CD8-positive, alpha-beta memory T cell (primary cell): ENCODE data around the gene TRMT1. TPM values are rescaled to one million over a fixed set of nuclear protein-coding genes. Genes with fewer than 3 reads are reported as not detected.
A peak's percentile ranks its signal among the peaks of the same experiment; 100 is the strongest.
"Not testable (repeated sequence)": the region's sequence is repeated elsewhere in the genome, so short reads cannot be mapped to it uniquely, and the experiment has no call there.

Experiments used
- CTCF ChIA-PET: fragments of 350-600 bp; sonication (Branson Sonifier 250); formaldehyde crosslinking; loops from one replicate; lab custom pipeline; 2021; ENCODE audit warnings: antibody characterized with exemption; lab: Charles Lee
- POLR2A ChIA-PET: fragments of 350-600 bp; sonication (Branson Sonifier 250); formaldehyde crosslinking; loops from one replicate; lab custom pipeline; 2021; ENCODE audit warnings: antibody characterized with exemption; lab: Charles Lee
- DNase-seq, 5 donors: peaks; one replicate each; pipeline versions ENCODE4 v3.0.0 to v3.0.0-alpha.2; 2020 to 2022; ENCODE audit warnings: mixed read lengths in 1 of 5
- H3K27ac ChIP-seq: one replicate; pipeline ENCODE4 v1.7.0; 2013; ENCODE audit warnings: low read depth, mild to moderate bottlenecking, low read length, moderate library complexity
- H3K27me3 ChIP-seq: 2 replicates; pipeline ENCODE4 v1.7.0; 2013; ENCODE audit warnings: low read length, mild to moderate bottlenecking; ENCODE audit not compliant: insufficient read depth, poor library complexity, severe bottlenecking
- H3K36me3 ChIP-seq: 2 replicates; pipeline ENCODE4 v1.7.0; 2013; ENCODE audit warnings: mild to moderate bottlenecking, low read length, moderate library complexity; ENCODE audit not compliant: insufficient read depth
- H3K4me1 ChIP-seq: 2 replicates; pipeline ENCODE4 v1.7.0; 2013; ENCODE audit warnings: mild to moderate bottlenecking, low read length, moderate library complexity; ENCODE audit not compliant: insufficient read depth
- H3K4me3 ChIP-seq: 2 replicates; pipeline ENCODE4 v1.7.0; 2013; ENCODE audit warnings: mild to moderate bottlenecking, low read length
- H3K9me3 ChIP-seq: 2 replicates; pipeline ENCODE4 v1.7.0; 2013; ENCODE audit warnings: mild to moderate bottlenecking, low read length
- H3K27ac Mint-ChIP-seq, 8 donors: one replicate each; pipeline ENCODE4 v1.8.0; 2020 to 2021; ENCODE audit warnings: mixed read lengths in 8 of 8, mild to moderate bottlenecking in 6 of 8, inconsistent platforms in 3 of 8, moderate library complexity in 3 of 8
- H3K27me3 Mint-ChIP-seq, 2 donors: one replicate each; pipeline ENCODE4 v1.8.0; 2020 to 2021; ENCODE audit warnings: mixed read lengths in 2 of 2, mild to moderate bottlenecking in 1 of 2, moderate library complexity in 1 of 2
- H3K36me3 Mint-ChIP-seq, 3 donors: one replicate each; pipeline ENCODE4 v1.8.0; 2020 to 2021; ENCODE audit warnings: mixed read lengths in 3 of 3, inconsistent platforms in 1 of 3, mild to moderate bottlenecking in 1 of 3
- H3K4me1 Mint-ChIP-seq, 3 donors: one replicate each; pipeline ENCODE4 v1.8.0; 2020 to 2021; ENCODE audit warnings: mixed read lengths in 3 of 3, inconsistent platforms in 1 of 3, mild to moderate bottlenecking in 1 of 3
- H3K4me3 Mint-ChIP-seq, 7 donors: one replicate each; pipeline ENCODE4 v1.8.0; 2020 to 2021; ENCODE audit warnings: mixed read lengths in 7 of 7, mild to moderate bottlenecking in 6 of 7, moderate library complexity in 4 of 7, inconsistent platforms in 2 of 7
- H3K9me3 Mint-ChIP-seq, 5 donors: one replicate each; pipeline ENCODE4 v1.8.0; 2020 to 2022; ENCODE audit warnings: mixed read lengths in 5 of 5, mild to moderate bottlenecking in 3 of 5, moderate library complexity in 2 of 5, inconsistent platforms in 1 of 5
- polyA plus RNA-seq: library from polyadenylated mRNA; unstranded; fragments of 300-500 nt; fragmentation: Illumina TruSeq; gene quantifications from one replicate; pipeline ENCODE4 v1.2.3, GENCODE V29; 2021
- total RNA-seq, 2 experiments: library from RNA; stranded (reverse); gene quantifications; one replicate each; pipeline ENCODE4 v1.2.3, GENCODE V29; 2021

TRMT1 gene
- total and polyA plus RNA-seq, 3 experiments from 2014 or later = 18.2 to 138 (median 138) TPM

DNA sequence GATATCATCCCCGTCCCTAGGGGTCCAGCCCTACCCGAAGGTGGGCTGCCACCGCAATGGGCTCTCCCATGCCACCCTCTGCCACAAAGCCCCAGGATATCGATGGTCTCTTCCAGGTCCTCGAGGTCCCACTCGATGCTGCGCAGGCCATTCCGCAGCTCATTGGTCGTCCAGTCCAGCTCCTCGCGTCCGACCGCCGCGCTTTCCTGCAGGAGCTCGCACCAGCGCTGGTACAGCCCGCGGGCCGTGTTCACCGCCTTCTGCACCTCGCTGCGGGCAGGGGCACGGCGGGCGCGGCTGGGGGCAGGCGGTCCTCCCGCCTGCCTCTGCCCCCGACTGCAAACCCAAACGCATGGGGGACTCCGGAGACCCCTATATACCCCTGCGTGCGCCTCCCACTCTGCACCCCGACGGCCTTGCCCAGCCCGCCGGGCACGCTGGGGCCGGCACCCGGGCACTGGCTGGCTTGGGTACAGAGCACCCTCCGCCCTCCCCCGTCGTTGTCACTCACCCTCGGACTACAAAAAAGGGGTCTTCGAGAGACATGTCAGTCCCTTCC is 33.2 kb upstream of the TRMT1 start:
- POLR2A ChIA-PET = interaction anchor here (0.5 to 2.2 kb wide), 7 partner anchors 15 to 63 kb away, joined by 3 to 13 read pairs (median 5); partner anchors contain the start of gene NACC1
- H3K27me3 ChIP-seq = no peaks in the 10 kb centered on the region
- H3K4me3 ChIP-seq = peak overlapping the region; percentile 94
- H3K36me3 Mint-ChIP-seq = peaks cover 7 to 41% (median 8%) of the 10 kb centered on the region in 3 donors
- DNase-seq = no peak
- peaks cover 0 to 13% of the 10 kb centered on the region in 2 donors for H3K27me3 Mint-ChIP-seq
- H3K4me3 Mint-ChIP-seq = peak overlapping the region; percentile 94 to 100 (median 99)
- no peaks in the 10 kb centered on the region for H3K9me3 ChIP-seq
- H3K27ac Mint-ChIP-seq = peak overlapping the region; percentile 95 to 99 (median 98)
- H3K36me3 ChIP-seq = peaks cover 9% of the 10 kb centered on the region
- peaks cover 12% of the 10 kb centered on the region for H3K4me1 ChIP-seq
- CTCF ChIA-PET = interaction anchor here (0.6 to 2.3 kb wide), 15 partner anchors 14 to 173 kb away, joined by 3 to 8 read pairs (median 3); partner anchors contain the start of gene NACC1
- H3K9me3 Mint-ChIP-seq = peaks cover 0 to 7% (median 3%) of the 10 kb centered on the region in 5 donors
- H3K4me1 Mint-ChIP-seq = peaks cover 22 to 36% (median 28%) of the 10 kb centered on the region in 3 donors
- H3K27ac ChIP-seq = peak overlapping the region; percentile 91

DNA sequence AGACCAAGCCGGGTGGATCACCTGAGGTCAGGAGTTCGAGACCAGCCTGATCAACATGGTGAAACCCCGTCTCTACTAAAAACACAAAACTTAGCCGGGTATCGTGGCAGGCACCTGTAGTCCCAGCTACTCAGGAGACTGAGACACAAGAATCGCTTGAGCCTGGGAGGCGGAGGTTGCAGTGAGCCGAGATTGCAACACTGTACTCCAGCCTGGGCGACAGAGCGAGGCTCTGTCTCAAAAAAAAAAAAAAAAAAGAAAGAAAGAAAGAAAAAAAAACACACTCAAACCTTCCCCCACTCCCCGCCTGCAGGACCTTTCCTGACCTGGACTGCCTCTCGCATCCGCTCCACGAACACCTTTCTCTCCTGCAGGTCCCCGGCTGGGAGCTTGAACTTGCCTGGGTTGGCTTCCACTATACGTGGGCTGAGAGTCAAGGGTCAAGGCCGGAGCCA is 32.7 kb upstream of the TRMT1 start:
- ChIA-PET POLR2A (interaction anchor here (1.1 to 2.2 kb wide), 3 partner anchors 18 to 40 kb away, joined by 8 to 13 read pairs (median 9); partner anchors contain the start of gene NACC1), CTCF (interaction anchor here (0.9 to 2.3 kb wide), 11 partner anchors 14 to 172 kb away, joined by 3 to 8 read pairs (median 3); partner anchors contain the start of gene NACC1)
- Histone ChIP-seq H3K4me3 (peak overlapping the region; percentile 94), H3K27ac (peak overlapping the region; percentile 91), H3K4me1 (peaks cover 12% of the 10 kb centered on the region)
- H3K36me3 Mint-ChIP-seq = peaks cover 3 to 41% (median 4%) of the 10 kb centered on the region in 3 donors
- not testable (repeated sequence) for DNase-seq, H3K9me3 Mint-ChIP-seq, H3K27me3 ChIP-seq, H3K36me3 ChIP-seq, H3K9me3 ChIP-seq
- peak overlapping the region in 7 of 8 donors; percentile 32 to 80 (median 78) for H3K27ac Mint-ChIP-seq
- H3K27me3 Mint-ChIP-seq = peaks cover 0 to 13% of the 10 kb centered on the region in 2 donors
- H3K4me3 Mint-ChIP-seq = peak overlapping the region; percentile 83 to 100 (median 94)
- H3K4me1 Mint-ChIP-seq = peaks cover 22 to 36% (median 28%) of the 10 kb centered on the region in 3 donors

DNA sequence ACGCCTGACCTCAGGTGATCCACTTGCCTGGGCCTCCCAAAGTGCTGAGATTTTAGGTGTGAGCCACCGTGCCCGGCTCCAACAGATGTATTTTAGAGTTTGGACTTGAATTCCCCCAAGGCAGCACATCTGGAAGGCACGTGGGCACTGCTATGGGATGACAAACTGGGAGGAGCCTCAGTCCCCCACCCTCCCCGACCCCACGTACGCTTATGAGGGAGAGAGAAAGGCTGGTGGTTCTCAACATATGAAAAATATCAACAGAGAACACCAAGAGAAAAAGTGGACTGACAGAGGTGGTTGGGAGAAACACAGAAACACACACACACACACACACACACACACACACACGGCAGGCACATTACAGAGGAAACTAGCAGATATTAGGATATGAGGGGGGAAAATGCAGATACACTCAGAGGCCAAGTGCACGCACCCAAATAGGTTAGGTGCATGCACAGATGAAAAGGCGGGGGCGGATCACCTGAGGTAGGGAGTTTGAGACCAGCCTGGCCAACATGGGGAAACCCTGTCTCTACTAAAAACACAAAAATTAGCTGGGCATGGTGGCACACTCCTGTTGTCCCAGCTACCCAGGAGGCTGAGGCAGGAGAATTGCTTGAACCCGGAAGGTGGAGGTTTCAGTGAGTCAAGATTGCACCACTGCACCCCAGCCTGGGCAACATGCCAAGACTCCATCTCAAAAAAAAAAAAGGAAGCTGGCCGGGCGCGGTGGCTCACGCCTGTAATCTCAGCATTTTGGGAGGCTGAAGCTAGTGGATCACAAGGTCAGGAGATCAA is 30.4 kb upstream of the TRMT1 start:
- no peak for DNase-seq
- Histone ChIP-seq H3K27me3 (no peaks in the 10 kb centered on the region), H3K36me3 (no peaks in the 10 kb centered on the region), H3K9me3 (no peaks in the 10 kb centered on the region), H3K4me3 (no peak overlapping the region), H3K27ac (no peak overlapping the region), H3K4me1 (peaks cover 12% of the 10 kb centered on the region)
- ChIA-PET CTCF (interaction anchor here (1.1 to 1.4 kb wide), 2 partner anchors 170 to 182 kb away, joined by 3 read pairs; no protein-coding TSS in a partner anchor), POLR2A (interaction anchor here (0.7 kb wide), 1 partner anchor 915 kb away, joined by 11 read pairs; no protein-coding TSS in a partner anchor)
- Mint-ChIP-seq H3K4me1 (peaks cover 22 to 29% (median 28%) of the 10 kb centered on the region in 3 donors), H3K27me3 (peaks cover 0 to 5% of the 10 kb centered on the region in 2 donors), H3K27ac (peak overlapping the region in 1 of 8 donors; percentile 21), H3K4me3 (peak overlapping the region in 4 of 7 donors; percentile 15 to 55 (median 33)), H3K36me3 (peaks cover 0 to 29% (median 0%) of the 10 kb centered on the region in 3 donors), H3K9me3 (no peaks in the 10 kb centered on the region)

DNA sequence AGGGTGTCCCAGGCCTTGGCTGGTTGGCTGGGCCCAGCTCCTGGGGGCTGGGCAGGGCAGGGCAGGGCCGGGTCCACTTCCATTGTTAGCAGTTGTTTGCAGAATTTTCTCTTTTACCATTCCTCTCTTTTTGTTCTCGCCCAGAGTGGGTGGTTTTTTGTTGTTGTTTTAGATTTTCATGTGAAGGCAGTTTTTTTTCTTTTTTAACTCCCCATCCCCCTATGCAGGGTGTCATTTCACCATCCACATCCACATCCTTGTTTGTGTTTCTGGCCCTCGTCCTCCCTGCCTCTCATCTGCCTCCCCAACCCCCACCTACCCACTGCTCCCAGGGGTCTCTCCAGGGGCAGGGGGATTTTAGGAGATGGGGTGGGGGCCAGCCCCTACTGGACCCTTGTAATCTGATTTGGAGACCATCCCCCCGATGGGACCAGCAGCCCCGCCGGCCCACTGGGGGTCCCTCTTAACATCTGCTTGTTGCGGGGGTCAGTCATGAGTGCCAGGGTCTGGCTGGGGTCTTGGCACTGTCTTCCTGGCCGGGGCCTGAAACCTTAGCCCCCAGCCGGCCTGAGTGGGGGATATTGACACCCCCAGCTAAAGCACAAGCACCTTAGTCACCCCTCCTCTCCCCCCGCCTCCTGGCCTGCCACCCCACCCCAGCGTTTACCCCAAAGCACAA is 23.2 kb upstream of the TRMT1 start:
- Histone ChIP-seq H3K36me3 (peaks cover 3% of the 10 kb centered on the region), H3K27ac (no peak overlapping the region), H3K27me3 (no peaks in the 10 kb centered on the region), H3K4me1 (no peaks in the 10 kb centered on the region), H3K4me3 (no peak overlapping the region), H3K9me3 (no peaks in the 10 kb centered on the region)
- Mint-ChIP-seq H3K36me3 (peaks cover 0 to 60% (median 0%) of the 10 kb centered on the region in 3 donors), H3K27me3 (peaks cover 0 to 3% of the 10 kb centered on the region in 2 donors), H3K27ac (peak overlapping the region in 1 of 8 donors; percentile 50), H3K4me1 (peaks cover 0 to 2% (median 0%) of the 10 kb centered on the region in 3 donors), H3K9me3 (no peaks in the 10 kb centered on the region), H3K4me3 (no peak overlapping the region)
- DNase-seq = no peak
- CTCF ChIA-PET = no interaction called here
- POLR2A ChIA-PET = no interaction called here

DNA sequence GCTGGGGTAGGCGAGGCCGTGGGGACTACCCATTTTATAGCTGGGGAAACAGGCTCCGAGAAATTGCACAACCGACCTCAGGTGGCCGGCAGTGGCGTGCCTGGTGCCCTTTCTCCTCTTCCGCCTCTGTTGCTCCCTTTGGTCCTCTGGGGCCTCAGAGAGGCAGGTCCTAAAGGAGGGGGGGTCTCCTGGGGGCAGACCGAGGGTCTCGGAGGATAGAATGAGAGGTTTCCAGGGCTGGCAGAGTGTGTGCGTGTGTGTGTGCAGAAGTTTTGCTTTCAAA is 22.3 kb upstream of the TRMT1 start:
- POLR2A ChIA-PET = no interaction called here
- CTCF ChIA-PET = no interaction called here

DNA sequence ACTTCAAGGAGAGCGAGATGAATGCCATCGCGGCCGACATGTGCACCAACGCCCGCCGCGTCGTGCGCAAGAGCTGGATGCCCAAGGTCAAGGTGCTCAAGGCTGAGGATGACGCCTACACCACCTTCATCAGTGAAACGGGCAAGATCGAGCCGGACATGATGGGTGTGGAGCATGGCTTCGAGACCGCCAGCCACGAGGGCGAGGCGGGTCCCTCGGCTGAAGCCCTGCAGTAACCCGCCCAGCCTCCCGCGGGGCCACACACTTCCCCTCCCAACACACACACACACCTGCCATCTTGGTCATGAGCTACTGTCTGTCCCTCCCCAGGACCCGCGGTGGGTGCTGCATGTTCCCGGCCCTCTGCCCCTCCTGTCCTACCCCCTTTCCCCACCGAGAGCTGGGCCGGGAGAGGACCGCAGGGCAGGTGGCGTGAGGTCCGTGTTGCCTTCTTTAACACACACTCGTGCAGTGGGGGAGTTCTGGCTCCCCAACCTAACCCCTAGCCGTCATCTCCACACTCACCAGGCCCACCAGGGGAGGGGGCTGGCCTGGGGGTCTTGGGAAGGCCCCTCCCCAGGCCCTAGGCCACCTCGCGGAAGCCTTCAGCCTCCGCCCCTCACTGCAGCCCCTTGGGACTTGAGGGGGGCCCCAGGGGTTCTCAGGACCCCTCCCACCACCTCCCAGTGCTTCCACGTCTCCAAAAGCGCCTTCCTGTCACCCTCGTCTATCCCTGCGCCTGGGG is 21.8 kb upstream of the TRMT1 start:
- Mint-ChIP-seq H3K27ac (no peak overlapping the region), H3K4me1 (peaks cover 2 to 9% (median 4%) of the 10 kb centered on the region in 3 donors), H3K9me3 (no peaks in the 10 kb centered on the region), H3K27me3 (no peaks in the 10 kb centered on the region), H3K36me3 (peaks cover 0 to 56% (median 0%) of the 10 kb centered on the region in 3 donors), H3K4me3 (no peak overlapping the region)
- peaks cover 3% of the 10 kb centered on the region for H3K36me3 ChIP-seq
- ChIA-PET POLR2A (no interaction called here), CTCF (no interaction called here)
- no peak for DNase-seq
- no peaks in the 10 kb centered on the region for H3K27me3 ChIP-seq
- no peaks in the 10 kb centered on the region for H3K9me3 ChIP-seq
- no peak overlapping the region for H3K27ac ChIP-seq
- no peak overlapping the region for H3K4me3 ChIP-seq
- H3K4me1 ChIP-seq = peaks cover 4% of the 10 kb centered on the region

More for the DNA sequence above, 22.3 kb upstream of the TRMT1 start:
- no peak for DNase-seq
- peaks cover 0 to 5% (median 0%) of the 10 kb centered on the region in 3 donors for H3K4me1 Mint-ChIP-seq
- Histone ChIP-seq H3K4me3 (no peak overlapping the region), H3K27ac (no peak overlapping the region), H3K4me1 (no peaks in the 10 kb centered on the region), H3K36me3 (peaks cover 3% of the 10 kb centered on the region), H3K9me3 (no peaks in the 10 kb centered on the region), H3K27me3 (no peaks in the 10 kb centered on the region)
- H3K27me3 Mint-ChIP-seq = no peaks in the 10 kb centered on the region
- no peaks in the 10 kb centered on the region for H3K9me3 Mint-ChIP-seq
- H3K27ac Mint-ChIP-seq = peak overlapping the region in 1 of 8 donors; percentile 74
- H3K4me3 Mint-ChIP-seq = no peak overlapping the region
- peaks cover 0 to 56% (median 0%) of the 10 kb centered on the region in 3 donors for H3K36me3 Mint-ChIP-seq

DNA sequence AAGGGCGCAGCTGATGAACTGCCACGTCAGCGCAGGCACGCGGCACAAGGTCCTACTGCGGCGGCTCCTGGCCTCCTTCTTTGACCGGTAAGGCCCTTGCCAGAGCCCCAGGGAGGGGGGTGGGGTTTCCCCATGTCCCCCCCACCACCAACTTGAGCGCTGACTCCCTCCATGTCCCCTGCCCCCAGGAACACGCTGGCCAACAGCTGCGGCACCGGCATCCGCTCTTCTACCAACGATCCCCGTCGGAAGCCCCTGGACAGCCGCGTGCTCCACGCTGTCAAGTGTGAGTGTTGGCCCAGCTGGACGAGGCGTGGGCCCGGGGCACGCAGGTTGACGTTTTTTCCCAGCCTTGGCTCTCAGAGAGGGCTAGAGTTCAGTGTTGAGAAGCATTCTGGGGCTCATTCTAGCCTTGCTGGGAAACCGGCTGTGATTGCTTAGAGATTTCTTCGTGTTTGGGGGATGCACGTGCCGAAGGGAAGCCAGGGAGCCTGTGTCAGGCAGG is 20.8 kb upstream of the TRMT1 start:
- H3K9me3 Mint-ChIP-seq = no peaks in the 10 kb centered on the region
- Histone ChIP-seq H3K27ac (no peak overlapping the region), H3K4me3 (no peak overlapping the region), H3K9me3 (no peaks in the 10 kb centered on the region), H3K4me1 (peaks cover 14% of the 10 kb centered on the region), H3K27me3 (no peaks in the 10 kb centered on the region), H3K36me3 (peaks cover 3% of the 10 kb centered on the region)
- H3K27me3 Mint-ChIP-seq = no peaks in the 10 kb centered on the region
- ChIA-PET CTCF (interaction anchor here (1.3 kb wide), 1 partner anchor 9 kb away, joined by 3 read pairs; no protein-coding TSS in a partner anchor), POLR2A (no interaction called here)
- H3K4me1 Mint-ChIP-seq = peaks cover 11 to 19% (median 14%) of the 10 kb centered on the region in 3 donors
- H3K36me3 Mint-ChIP-seq = peaks cover 0 to 61% (median 0%) of the 10 kb centered on the region in 3 donors
- H3K27ac Mint-ChIP-seq = peak overlapping the region in 1 of 8 donors; percentile 17
- no peak overlapping the region for H3K4me3 Mint-ChIP-seq
- DNase-seq = no peak
